GM12878 (cell line): ENCODE measurements around the gene COA1. TPM values are rescaled to one million over a fixed set of nuclear protein-coding genes. Genes with fewer than 3 reads are reported as not detected.

Source experiments
- ATAC-seq: fragments of 200-7000 bp; cut with Tn5 transposase; 3 replicates; pipeline ENCODE4 v1.9.1; 2020; ENCODE audit warnings: mild to moderate bottlenecking, moderate library complexity
- BruUV-seq: library from RNA; stranded (reverse); fragments of 400-500 nt; replicated peaks from 2 replicates; lab custom pipeline; 2021; lab: Mats Ljungman, UMichigan
- CTCF ChIA-PET: fragments of 300-600 bp; sonication (Branson Sonifier 250); formaldehyde crosslinking; extraction: SDS; loops from one replicate; lab custom pipeline; 2021; ENCODE audit warnings: inconsistent platforms; lab: Yijun Ruan, JAX
- POLR2A ChIA-PET: fragments of 350-600 bp; formaldehyde crosslinking; extraction: SDS; loops from one replicate; lab custom pipeline; 2021; ENCODE audit warnings: inconsistent platforms; lab: Charles Lee
- RAD21 ChIA-PET: fragments of 300-600 bp; sonication (Branson Sonifier 250); formaldehyde crosslinking; loops from one replicate; lab custom pipeline; 2023; ENCODE audit warnings: antibody characterized with exemption; ENCODE audit not compliant: unreplicated experiment; lab: Charles Lee
- SMC1A ChIA-PET: fragments of 300-600 bp; sonication (Branson Sonifier 250); formaldehyde crosslinking; loops from one replicate; lab custom pipeline; 2023; ENCODE audit not compliant: unreplicated experiment, uncharacterized antibody; lab: Charles Lee
- DNase-seq: peaks from one replicate; pipeline ENCODE4 v3.0.0-alpha.2; 2011; ENCODE audit warnings: low read depth, low spot score
- FAIRE-seq: peaks from 3 replicates; lab custom pipeline; 2011; peaks lifted over from hg19 to GRCh38; lab: Jason Lieb, UNC
- H2AFZ ChIP-seq: 2 replicates; pipeline ENCODE4 v1.6.0; 2011; ENCODE audit warnings: low read depth, low read length, control low read depth; ENCODE audit not compliant: control insufficient read depth
- H3K27ac ChIP-seq: 2 replicates; pipeline ENCODE4 v1.5.1; 2011; ENCODE audit warnings: control low read depth; ENCODE audit not compliant: control insufficient read depth, insufficient read depth
- H3K27me3 ChIP-seq, 2 experiments: replicated peaks in 1 of 2; 2 replicates each; pipeline versions ENCODE4 v1.6.0 to v1.6.1; 2011; ENCODE audit warnings: low read length in 1 of 2; ENCODE audit not compliant: control insufficient read depth in 2 of 2, insufficient read depth in 2 of 2
- H3K36me3 ChIP-seq, 2 experiments: 2 replicates each; pipeline ENCODE4 v1.5.1; 2011; ENCODE audit warnings: low read length in 1 of 2; ENCODE audit not compliant: control insufficient read depth in 2 of 2, insufficient read depth in 2 of 2
- H3K4me1 ChIP-seq: 2 replicates; pipeline ENCODE4 v1.6.1; 2011; ENCODE audit warnings: mild to moderate bottlenecking, low read length, moderate library complexity, mixed read lengths; ENCODE audit not compliant: control insufficient read depth, insufficient read depth
- H3K4me2 ChIP-seq: 2 replicates; pipeline ENCODE4 v1.6.0; 2011; ENCODE audit warnings: control low read depth; ENCODE audit not compliant: control insufficient read depth, insufficient read depth
- H3K4me3 ChIP-seq: fragments of 200-600 bp; sonication (generic); 2 replicates; pipeline ENCODE4 v1.5.1; 2016
- H3K79me2 ChIP-seq: 2 replicates; pipeline ENCODE4 v1.6.0; 2011; ENCODE audit warnings: low read length; ENCODE audit not compliant: control insufficient read depth, insufficient read depth
- H3K9ac ChIP-seq: 2 replicates; pipeline ENCODE4 v1.8.0; 2011; ENCODE audit warnings: low read length, control low read depth, mixed read lengths; ENCODE audit not compliant: control insufficient read depth, insufficient read depth
- H3K9me3 ChIP-seq: replicated peaks from 3 replicates; pipeline ENCODE4 v1.5.1; 2011; ENCODE audit warnings: mild to moderate bottlenecking, low read length; ENCODE audit not compliant: control insufficient read depth, insufficient read depth
- H4K20me1 ChIP-seq: 2 replicates; pipeline ENCODE4 v1.6.0; 2011; ENCODE audit not compliant: control insufficient read depth, insufficient read depth
- E2F4 ChIP-seq: IDR thresholded peaks from 2 replicates; pipeline ENCODE4 v1.6.1; 2012; ENCODE audit warnings: low read depth, low read length, improper control_type of control experiment
- EP300 ChIP-seq, 2 experiments: fragments of 150-350 bp in 1 of 2; IDR thresholded peaks; 2 replicates each; pipeline ENCODE4 v1.6.1; 2011 to 2012; ENCODE audit warnings: low read depth in 2 of 2, low read length in 2 of 2, borderline replicate concordance in 1 of 2, improper control_type of control experiment in 1 of 2, inconsistent platforms in 1 of 2; ENCODE audit not compliant: control insufficient read depth in 1 of 2
- GABPA ChIP-seq: IDR thresholded peaks from 2 replicates; pipeline ENCODE4 v1.6.1; 2014; ENCODE audit warnings: antibody characterized with exemption, low read depth, mild to moderate bottlenecking, inconsistent platforms
- JUND ChIP-seq: IDR thresholded peaks from 2 replicates; pipeline ENCODE4 v1.6.1; 2012; ENCODE audit warnings: low read depth, mild to moderate bottlenecking, low read length, improper control_type of control experiment, moderate library complexity
- MTA3 ChIP-seq: IDR thresholded peaks from 2 replicates; pipeline ENCODE4 v1.6.1; 2012; ENCODE audit warnings: low read length, inconsistent platforms, borderline replicate concordance
- MYB ChIP-seq: fragments of 150-350 bp; IDR thresholded peaks from 2 replicates; pipeline ENCODE4 v1.6.1; 2014; ENCODE audit warnings: mild to moderate bottlenecking, low read depth, low read length, borderline replicate concordance
- NFIC ChIP-seq: IDR thresholded peaks from 2 replicates; pipeline ENCODE4 v1.6.1; 2012; ENCODE audit warnings: low read depth, mild to moderate bottlenecking, inconsistent platforms, low read length, moderate library complexity
- NR2C2 ChIP-seq: IDR thresholded peaks from 2 replicates; pipeline ENCODE4 v1.6.1; 2011; ENCODE audit warnings: borderline replicate concordance, low read depth; ENCODE audit not compliant: control insufficient read depth, insufficient read length
- PML ChIP-seq: IDR thresholded peaks from 2 replicates; pipeline ENCODE4 v1.6.1; 2012; ENCODE audit warnings: low read length, inconsistent platforms
- POLR2A ChIP-seq: IDR thresholded peaks from 2 replicates; pipeline ENCODE4 v1.6.1; 2011; ENCODE audit warnings: low read depth, mild to moderate bottlenecking, low read length
- STAT1 ChIP-seq: fragments of 450-650 bp; conservative IDR thresholded peaks from 2 replicates; pipeline ENCODE4 v1.6.1; 2014; ENCODE audit warnings: antibody characterized with exemption, mild to moderate bottlenecking
- ZBTB4 ChIP-seq: fragments of 450-650 bp; formaldehyde crosslinking; IDR thresholded peaks from 2 replicates; pipeline ENCODE4 v1.4.0; 2022; ENCODE audit warnings: mild to moderate bottlenecking, moderate library complexity
- ZNF687 ChIP-seq: fragments of 450-650 bp; IDR thresholded peaks from 2 replicates; pipeline ENCODE4 v1.6.1; 2017; ENCODE audit warnings: mild to moderate bottlenecking, moderate library complexity
- ZSCAN29 ChIP-seq: fragments of 450-650 bp; IDR thresholded peaks from 2 replicates; pipeline ENCODE4 v1.6.1; 2017; ENCODE audit warnings: mild to moderate bottlenecking, moderate library complexity
- WGBS: methylation state at CpG from one replicate; pipeline ENCODE4 v1.1.6; 2016; ENCODE audit warnings: low lambda C conversion rate; ENCODE audit not compliant: insufficient replicate concordance, insufficient coverage; ENCODE audit errors: missing lambda C conversion rate; 5-methylcytosine and 5-hydroxymethylcytosine counted together
- in situ Hi-C: fragments of 300-500 bp; cut with MboI; formaldehyde crosslinking; loops from 9 replicates; pipeline ENCODE4 v1.14.3; 2018; ENCODE audit warnings: mixed read lengths
- intact Hi-C: fragments of 100-400 bp; cut with micrococcal nuclease; formaldehyde crosslinking; loops from one replicate; pipeline ENCODE4 v1.14.2; 2022; ENCODE audit not compliant: unreplicated experiment
- polyA plus RNA-seq, 11 experiments: library from polyadenylated mRNA; depleted of rRNA in 4 of 11; unstranded in 6 of 11; stranded (reverse) in 5 of 11; fragments of >200 nt; fragmentation: Nextera tagmentation in 4 of 11; fragmentation: Illumina TruSeq in 1 of 11; extraction: Ambion mirVana in 4 of 11; extraction: Trizol in 1 of 11; gene quantifications; 1 replicate in 1 of 11; 2 replicates in 10 of 11; pipeline versions ENCODE4 v1.2.1 to v1.2.3, GENCODE V29; 2011 to 2016; ENCODE audit warnings: inconsistent platforms in 2 of 11, missing spikeins in 2 of 11, low read depth in 1 of 11
- total RNA-seq, 4 experiments: library from RNA; depleted of rRNA in 3 of 4; stranded (reverse); fragments of >200 nt in 3 of 4; fragmentation: Illumina TruSeq in 1 of 4; extraction: Trizol in 1 of 4; gene quantifications; 2 replicates each; pipeline versions ENCODE4 v1.2.1 to v1.2.3, GENCODE V29; 2013 to 2021

COA1 gene
- total and polyA plus RNA-seq, 10 of the 15 experiments (the other 5 are each of a cell fraction or from before 2014, with no cell fraction given): 83.1 to 258 (median 111) TPM

GRCh38 chr7:43646603-43647338 is 82.6 kb downstream of the COA1 start:
- in situ Hi-C loops (no loop called here), intact Hi-C loops (no loop called here)
- CTCF ChIA-PET: interaction anchor here (1.1 to 10.7 kb wide), 7 partner anchors 12 to 74 kb away, joined by 3 to 183 read pairs (median 6); partner anchors contain the start of gene STK17A
- no peak for ATAC-seq
- H3K27ac ChIP-seq: peak overlapping the region; percentile 99
- SMC1A ChIA-PET: interaction anchor here (0.9 to 13.8 kb wide), 11 partner anchors 16 to 76 kb away, joined by 3 to 177 read pairs (median 5); partner anchors contain the start of gene STK17A
- no peak for DNase-seq
- no peak for FAIRE-seq
- peak overlapping the region; percentile 58; the same call in 1 of the 2 replicates for H3K4me3 ChIP-seq
- RAD21 ChIA-PET: interaction anchor here (0.6 to 10.8 kb wide), 9 partner anchors 18 to 117 kb away, joined by 3 to 280 read pairs (median 7); partner anchors contain the start of genes COA1 and STK17A
- peaks cover 19 to 24% of the 10 kb centered on the region in 2 experiments for H3K36me3 ChIP-seq
- H3K9me3 ChIP-seq: no peaks in the 10 kb centered on the region
- H3K4me1 ChIP-seq: peaks cover 59% of the 10 kb centered on the region
- H3K4me2 ChIP-seq: peak overlapping the region; percentile 98
- no peak overlapping the region for H2AFZ ChIP-seq
- peak overlapping the region; percentile 74; the same call in 1 of the 2 replicates for H3K9ac ChIP-seq
- POLR2A ChIA-PET: interaction anchor here (1.3 to 10.0 kb wide), 4 partner anchors 9 to 64 kb away, joined by 6 to 138 read pairs (median 34); partner anchors contain the start of gene STK17A
- no peaks in the 10 kb centered on the region for H4K20me1 ChIP-seq
- WGBS: 12% methylated on average over 8 of the region's 8 CpGs
- H3K79me2 ChIP-seq: peaks cover 45% of the 10 kb centered on the region
- BruUV-seq: TSS peak; percentile 44
- H3K27me3 ChIP-seq: no peaks in the 10 kb centered on the region
- TF ChIP-seq GABPA: no peak
- TF ChIP-seq NFIC: 0 out of 2 replicates have a peak, but pooled peaks have one; percentile 23
- no peak for TF ChIP-seq MYB
- no peak for TF ChIP-seq STAT1
- no peak for TF ChIP-seq NR2C2
- no peak for TF ChIP-seq MTA3
- TF ChIP-seq E2F4: no peak
- no peak for TF ChIP-seq ZBTB4
- 0 out of 2 replicates have a peak, but pooled peaks have one; percentile 52 for TF ChIP-seq PML
- TF ChIP-seq POLR2A: no peak
- 0 out of 4 replicates have a peak, but pooled peaks of 1 of the 2 experiments have one; percentile 27 for TF ChIP-seq EP300 (IDR thresholded peaks at IDR 0.05; ENCODE audit: borderline replicate concordance in 1 of 2, control insufficient read depth in 1 of 2, low read depth in 2 of 2, low read length in 2 of 2)
- TF ChIP-seq ZNF687: peak; percentile 53; the same call in 1 of the 2 replicates
- TF ChIP-seq ZSCAN29: no peak
- no peak for TF ChIP-seq JUND
